HG03139 (cell line): Measurements from ENCODE around the gene SUGCT.
"Not testable (repeated sequence)": the region's sequence is repeated elsewhere in the genome, so short reads cannot be mapped to it uniquely, and the experiment has no call there.

Source experiments
- ATAC-seq: cut with Tn5 transposase; IDR thresholded peaks from one replicate; pipeline ENCODE4 v1.9.1; 2021; ENCODE audit not compliant: unreplicated experiment

Gene SUGCT

GRCh38 chr7:40199076-40199802, 64.4 kb downstream of the SUGCT start:
- no peak for ATAC-seq

DNA sequence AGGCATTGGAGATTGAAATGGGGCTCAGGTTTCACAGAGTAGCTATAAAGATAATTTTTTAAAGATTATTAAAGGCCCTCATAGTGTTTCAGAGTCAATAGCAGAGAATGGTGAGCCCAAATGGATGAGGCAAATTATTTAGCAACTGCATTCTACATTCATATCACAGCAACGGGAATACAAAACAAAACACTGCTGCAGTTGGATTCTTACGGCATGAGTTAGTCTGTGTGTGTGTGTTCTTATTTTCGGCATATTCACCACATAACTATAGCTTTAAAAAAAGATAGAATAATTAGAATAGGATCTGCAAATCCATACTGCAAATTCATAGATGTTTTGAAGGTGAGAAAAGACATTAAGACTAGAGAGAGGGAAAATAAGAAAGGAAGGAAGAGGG, 66.0 kb downstream of the SUGCT start:
- no peak for ATAC-seq

GRCh38 chr7:40202851-40203250, 68.0 kb downstream of the SUGCT start:
- ATAC-seq, result no peak

DNA sequence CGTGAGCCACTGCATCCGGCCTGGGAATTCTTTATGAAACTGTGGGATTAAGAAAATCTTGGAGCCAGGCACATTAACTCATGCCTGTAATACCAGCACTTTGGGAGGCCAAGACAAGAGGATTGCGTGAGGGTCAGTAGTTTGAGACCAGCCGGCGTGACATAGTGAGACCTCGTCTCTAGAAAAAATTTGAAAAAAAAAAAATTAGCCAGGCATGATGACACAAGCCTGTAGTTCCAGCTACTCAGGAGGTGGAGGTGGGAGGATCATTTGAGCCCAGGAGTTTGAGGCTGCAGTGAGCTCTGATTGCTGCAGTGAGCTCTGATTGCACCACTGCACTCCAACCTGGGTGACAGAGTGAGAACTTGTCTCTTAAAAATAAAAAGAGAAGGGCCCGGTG, 69.8 kb downstream of the SUGCT start:
- no peak for ATAC-seq

GRCh38 chr7:40205992-40206391, 71.2 kb downstream of the SUGCT start:
- ATAC-seq, result no peak

GRCh38 chr7:40211276-40212003, 76.6 kb downstream of the SUGCT start:
- no peak for ATAC-seq

DNA sequence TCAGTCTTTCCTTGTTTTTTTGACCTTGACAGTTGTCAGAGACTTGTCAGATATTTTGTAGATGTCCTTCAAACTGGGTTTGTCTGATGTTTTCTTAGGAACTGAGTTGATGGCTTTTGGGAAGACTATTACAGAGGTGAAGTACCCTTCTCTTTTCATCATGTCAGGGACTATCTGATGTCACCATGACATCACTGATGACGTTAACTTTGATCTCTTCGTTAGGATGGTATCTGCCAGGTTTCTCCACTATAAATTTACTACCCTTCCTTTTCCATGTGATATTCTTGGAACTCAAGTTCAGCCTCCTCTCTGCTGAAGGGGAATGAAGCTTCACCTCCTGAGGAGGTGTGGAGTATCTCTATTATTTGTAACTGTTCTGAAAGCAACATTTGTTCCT, 78.5 kb downstream of the SUGCT start:
- no peak for ATAC-seq

GRCh38 chr7:40213856-40214255, 79.1 kb downstream of the SUGCT start:
- no peak for ATAC-seq

DNA sequence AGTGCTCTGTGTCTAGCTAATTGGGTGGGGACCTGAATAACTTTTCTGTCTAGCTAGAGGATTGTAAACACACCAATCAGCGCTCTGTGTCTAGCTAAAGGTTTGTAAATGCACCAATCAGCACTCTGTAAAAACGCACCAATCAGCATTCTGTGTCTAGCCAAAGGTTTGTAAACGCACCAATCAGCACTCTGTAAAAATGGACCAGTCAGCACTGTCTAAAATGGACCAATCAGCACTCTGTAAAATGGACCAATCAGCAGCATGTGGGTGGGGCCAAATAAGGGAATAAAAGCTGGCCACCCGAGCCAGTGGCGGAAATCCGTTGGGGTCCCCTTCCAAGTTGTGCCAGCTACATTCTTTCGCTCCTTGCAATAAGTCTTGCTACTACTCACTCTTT, 83.8 kb downstream of the SUGCT start:
- ATAC-seq, result not testable (repeated sequence)

DNA sequence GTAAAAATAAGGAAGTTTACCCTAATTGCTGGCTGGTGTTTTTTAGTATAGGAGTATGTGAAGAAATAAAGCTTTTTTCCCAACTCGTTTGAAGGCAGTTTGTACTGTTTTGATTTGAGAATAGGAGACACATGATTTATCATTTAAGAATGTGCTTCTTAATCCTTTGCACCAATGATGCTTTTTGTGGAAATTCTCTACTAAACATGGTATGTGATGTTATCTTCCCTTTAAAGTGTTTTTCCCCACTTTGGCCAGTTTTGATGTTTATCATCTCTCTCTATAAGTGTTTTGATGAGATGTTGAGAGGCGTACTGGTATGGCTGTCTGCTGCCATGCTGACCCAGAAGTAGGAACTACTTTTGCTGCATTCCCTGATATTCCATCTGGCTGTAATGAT, 85.1 kb downstream of the SUGCT start:
- no peak for ATAC-seq

DNA sequence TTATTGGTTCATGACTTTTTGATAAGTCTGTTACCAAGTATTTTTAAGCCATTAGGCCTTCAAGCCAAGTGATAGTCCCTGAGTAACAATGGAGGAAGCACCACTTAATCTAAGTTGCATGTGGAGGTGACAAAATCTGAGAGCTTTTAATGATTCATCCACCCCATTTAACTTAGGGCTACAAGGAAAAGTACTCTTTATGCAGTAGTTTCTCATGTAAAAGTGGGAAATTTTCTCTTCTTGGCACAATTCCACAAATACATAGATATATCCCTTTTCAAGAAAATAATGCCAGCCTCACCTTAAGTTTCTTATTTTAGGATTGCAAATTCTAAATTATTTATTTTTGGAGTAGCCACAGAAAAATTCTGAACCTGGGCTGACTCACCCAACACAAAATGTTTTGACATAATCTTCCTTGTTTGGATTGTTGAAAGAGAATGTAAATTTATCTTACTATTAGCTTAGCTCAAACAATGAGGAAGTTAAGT, 85.7 kb downstream of the SUGCT start:
- no peak for ATAC-seq

- ATAC-seq, result no peak
These were observed 87.0 kb downstream of the SUGCT start for GRCh38 chr7:40221836-40222235.

DNA sequence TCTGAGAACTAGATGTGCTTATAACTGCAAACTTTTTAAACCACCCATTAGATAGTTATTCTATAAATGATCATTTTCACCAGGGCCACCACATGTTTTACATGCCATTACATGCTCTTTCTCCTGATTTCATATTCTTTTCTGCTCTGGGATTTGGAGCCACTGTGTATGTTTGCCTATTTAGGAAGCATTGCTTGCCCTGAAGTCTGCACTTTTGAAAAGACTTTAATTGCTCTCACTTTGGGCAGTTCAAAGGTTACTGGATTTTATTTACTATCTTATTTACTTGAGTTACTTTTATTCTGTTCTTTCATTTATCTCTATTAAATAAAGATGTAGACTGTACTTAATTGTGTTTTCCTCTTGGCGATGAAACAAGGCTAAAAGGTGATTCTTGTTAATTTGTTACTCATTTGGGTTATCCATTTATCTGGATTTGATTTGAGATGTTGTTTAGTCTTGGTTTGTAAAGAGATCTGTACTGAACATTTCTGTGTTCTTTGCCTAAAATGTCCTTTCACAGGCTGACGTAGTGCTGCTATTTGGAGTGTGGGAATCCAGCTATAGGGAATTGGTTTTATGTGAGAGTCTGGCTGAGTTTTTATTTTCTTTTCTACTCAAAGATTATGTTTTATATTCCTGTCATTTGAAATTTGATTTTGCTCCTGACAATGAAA, 88.8 kb downstream of the SUGCT start:
- ATAC-seq, result no peak

- no peak for ATAC-seq
These were observed 95.3 kb downstream of the SUGCT start for GRCh38 chr7:40230101-40230500.

- no peak for ATAC-seq
These were observed 97.0 kb downstream of the SUGCT start for GRCh38 chr7:40231796-40232195.

GRCh38 chr7:40232242-40232893, 97.6 kb downstream of the SUGCT start:
- ATAC-seq, result no peak

DNA sequence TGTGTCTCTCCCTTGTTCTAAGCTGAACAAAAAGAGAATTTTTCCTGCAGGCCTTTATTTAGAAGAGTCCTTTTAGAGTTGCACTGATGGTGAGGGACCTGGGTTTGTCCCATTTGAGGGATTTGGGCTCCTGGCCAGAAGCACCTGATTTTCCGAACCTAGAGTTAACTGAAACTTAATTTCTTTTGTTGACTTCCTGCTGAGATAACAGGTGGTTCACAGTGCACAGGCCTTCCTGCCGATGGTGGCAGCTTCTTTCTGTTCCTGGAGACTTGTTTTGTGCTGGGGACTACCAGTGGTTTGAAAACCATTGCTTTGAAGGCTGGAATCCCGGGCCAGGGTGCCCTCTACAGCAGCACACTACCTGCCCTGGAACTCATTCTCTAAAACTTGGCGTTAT, 99.2 kb downstream of the SUGCT start:
- ATAC-seq, result peak; percentile 45

GRCh38 chr7:40234666-40235065, 99.9 kb downstream of the SUGCT start:
- ATAC-seq, result no peak

- no peak for ATAC-seq
These were observed 102.9 kb downstream of the SUGCT start for GRCh38 chr7:40237731-40238130.

DNA sequence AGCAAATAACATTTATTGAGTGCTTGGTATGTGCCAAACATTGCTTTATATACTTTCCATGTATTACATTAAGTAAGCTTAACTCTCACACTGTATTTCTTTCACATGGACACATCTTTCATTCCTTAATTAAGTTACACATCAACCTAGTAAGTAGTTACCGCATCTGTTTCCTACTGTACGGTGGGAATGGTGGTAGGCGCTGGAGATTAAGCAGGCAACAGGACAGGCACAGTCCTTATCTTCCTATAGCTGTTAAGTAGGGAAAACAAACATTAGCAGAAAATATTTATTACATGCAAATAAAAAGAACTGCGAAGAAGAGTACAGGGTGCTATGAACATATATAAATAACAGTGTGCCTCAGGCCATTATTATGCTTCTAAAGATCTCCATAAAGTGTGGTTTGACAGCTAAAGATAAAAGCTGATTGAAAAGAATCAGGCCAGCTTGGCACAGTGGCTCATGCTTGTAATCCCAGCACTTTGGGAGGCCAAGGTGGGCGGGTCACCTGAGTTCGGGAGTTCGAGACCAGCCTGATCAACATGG, 105.0 kb downstream of the SUGCT start:
- ATAC-seq, result no peak

- no peak for ATAC-seq
These were observed 108.3 kb downstream of the SUGCT start for GRCh38 chr7:40243076-40243475.
